HG02759 (cell line): Measurements from ENCODE around the gene CCDC124.

ENCODE experiments used
- ATAC-seq: cut with Tn5 transposase; IDR thresholded peaks from one replicate; pipeline ENCODE4 v1.9.1; 2021; ENCODE audit warnings: mild to moderate bottlenecking, moderate library complexity; ENCODE audit not compliant: unreplicated experiment

Gene CCDC124

GRCh38 chr19:17933414-17934129 is 757 bp downstream of the CCDC124 start:
- no peak for ATAC-seq

GRCh38 chr19:17936379-17936778 is 3.6 kb downstream of the CCDC124 start:
- no peak for ATAC-seq

DNA sequence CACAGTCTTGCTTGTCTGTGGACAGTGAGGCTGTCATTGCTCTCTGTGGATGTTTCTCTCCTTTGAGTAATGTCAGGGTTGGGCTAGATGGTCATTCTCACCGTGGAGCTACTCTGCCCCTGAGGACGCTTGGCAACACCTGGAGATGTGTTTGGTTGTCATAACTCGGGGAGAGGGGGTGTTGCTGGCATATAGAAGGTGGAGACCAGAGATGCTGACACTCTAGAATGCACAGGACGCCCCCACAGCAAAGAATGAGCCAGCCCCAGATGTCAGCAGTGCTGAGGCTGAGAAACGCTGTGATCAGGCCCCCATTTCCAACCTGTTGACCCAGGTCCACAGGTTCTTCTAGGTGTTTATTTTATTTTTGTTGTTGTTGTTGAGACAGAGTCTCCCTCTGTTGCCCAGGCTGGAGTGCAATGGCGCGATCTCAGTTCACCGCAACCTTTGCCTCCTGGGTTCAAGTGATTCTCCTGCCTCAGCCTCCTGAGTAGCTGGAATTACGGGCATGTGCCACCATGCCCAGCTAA is 4.6 kb downstream of the CCDC124 start:
- ATAC-seq: no peak

- ATAC-seq: peak; percentile 66
These were observed 5.5 kb downstream of the CCDC124 start for GRCh38 chr19:17938092-17938845.

GRCh38 chr19:17942181-17942580 is 9.4 kb downstream of the CCDC124 start:
- no peak for ATAC-seq

DNA sequence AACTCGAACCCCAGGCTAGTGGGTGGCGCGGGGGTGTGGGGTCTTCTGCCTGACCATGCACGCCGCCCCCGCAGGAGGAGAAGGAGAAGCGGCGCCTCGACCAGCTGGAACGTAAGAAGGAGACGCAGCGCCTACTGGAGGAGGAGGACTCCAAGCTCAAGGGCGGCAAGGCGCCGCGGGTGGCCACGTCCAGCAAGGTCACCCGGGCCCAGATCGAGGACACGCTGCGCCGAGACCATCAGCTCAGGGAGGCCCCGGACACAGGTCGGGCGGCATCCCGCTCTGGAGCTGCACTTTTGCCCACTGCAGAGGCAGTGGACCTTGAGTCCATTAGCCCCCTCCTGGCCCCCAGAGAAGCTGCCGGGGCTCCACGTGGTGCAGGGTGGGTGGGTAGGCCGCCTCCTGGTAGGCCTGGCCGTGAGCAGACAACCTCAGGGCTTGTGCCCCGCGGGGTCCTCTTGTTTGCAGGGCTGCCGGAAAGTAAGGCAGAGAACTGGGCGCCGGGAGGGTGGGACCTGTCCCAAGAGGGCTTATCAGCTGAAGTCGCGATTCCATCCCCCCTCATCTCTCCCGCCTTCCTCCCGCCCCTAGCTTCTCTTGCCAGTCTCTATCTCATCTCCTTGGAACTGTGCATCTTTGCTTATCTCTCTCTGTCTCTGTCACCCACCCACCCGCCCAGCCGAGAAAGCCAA is 9.9 kb downstream of the CCDC124 start:
- ATAC-seq: no peak

- ATAC-seq: no peak
These were observed 10.7 kb downstream of the CCDC124 start for GRCh38 chr19:17943274-17944221.

DNA sequence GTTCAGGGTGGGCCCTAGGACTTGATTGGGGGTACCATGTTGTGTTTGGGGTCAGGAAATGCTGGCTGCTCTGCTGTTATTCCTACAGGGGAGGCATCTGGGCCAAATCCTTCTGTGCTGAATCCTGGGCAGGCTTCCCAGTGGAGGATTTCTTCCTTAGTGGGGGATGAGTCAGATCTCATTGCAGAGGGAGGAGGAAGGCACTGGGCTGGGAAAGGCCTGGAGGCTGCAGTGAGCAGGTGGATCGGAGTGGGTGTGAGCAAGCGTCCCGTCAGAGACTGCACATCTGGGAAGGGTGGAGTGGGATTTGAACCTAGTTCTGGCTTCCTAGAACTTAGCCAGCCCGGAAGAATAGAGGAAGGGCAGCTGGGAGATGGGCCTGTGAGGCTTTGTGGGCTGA is 11.5 kb downstream of the CCDC124 start:
- ATAC-seq: no peak

- peak; percentile 23 for ATAC-seq
These were observed 14.4 kb downstream of the CCDC124 start for GRCh38 chr19:17946965-17947784.

DNA sequence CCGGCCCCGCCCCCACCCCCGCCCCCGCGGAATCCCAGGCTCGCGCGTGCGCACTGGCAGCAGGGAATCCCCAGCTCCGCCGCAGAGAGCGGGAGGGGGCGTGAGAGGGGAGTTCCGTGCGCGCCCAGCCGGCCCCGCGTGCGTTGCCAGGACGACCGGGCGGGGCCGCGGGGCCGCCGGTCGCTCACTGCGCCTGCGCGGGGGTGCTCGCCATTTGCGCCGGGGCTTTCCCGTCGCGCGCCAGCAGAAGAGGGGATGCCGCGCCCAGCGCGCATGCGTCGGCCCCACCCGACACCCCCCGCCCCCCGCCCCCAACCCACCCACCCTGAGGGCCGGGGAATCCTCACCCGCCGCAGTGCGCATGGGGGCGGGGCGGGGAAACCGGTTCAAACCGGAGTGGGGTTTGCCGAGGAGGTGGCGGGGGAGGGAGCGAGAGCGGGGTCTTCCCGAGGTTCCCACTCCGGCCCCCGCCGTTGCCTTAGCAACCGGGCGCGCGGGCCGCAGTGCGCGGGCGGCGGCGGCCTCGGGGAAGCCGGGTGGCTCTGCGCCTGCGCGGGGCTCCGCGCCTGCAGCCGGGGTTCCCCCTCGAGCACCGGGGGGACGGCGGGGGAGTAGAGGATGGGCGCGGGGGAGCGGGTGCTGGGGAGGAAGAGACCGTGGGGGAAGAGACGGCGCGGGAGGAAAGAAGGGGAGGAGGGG is 15.1 kb downstream of the CCDC124 start:
- peak; percentile 66 for ATAC-seq

- ATAC-seq: no peak
These were observed 15.7 kb downstream of the CCDC124 start for GRCh38 chr19:17948514-17948900.

DNA sequence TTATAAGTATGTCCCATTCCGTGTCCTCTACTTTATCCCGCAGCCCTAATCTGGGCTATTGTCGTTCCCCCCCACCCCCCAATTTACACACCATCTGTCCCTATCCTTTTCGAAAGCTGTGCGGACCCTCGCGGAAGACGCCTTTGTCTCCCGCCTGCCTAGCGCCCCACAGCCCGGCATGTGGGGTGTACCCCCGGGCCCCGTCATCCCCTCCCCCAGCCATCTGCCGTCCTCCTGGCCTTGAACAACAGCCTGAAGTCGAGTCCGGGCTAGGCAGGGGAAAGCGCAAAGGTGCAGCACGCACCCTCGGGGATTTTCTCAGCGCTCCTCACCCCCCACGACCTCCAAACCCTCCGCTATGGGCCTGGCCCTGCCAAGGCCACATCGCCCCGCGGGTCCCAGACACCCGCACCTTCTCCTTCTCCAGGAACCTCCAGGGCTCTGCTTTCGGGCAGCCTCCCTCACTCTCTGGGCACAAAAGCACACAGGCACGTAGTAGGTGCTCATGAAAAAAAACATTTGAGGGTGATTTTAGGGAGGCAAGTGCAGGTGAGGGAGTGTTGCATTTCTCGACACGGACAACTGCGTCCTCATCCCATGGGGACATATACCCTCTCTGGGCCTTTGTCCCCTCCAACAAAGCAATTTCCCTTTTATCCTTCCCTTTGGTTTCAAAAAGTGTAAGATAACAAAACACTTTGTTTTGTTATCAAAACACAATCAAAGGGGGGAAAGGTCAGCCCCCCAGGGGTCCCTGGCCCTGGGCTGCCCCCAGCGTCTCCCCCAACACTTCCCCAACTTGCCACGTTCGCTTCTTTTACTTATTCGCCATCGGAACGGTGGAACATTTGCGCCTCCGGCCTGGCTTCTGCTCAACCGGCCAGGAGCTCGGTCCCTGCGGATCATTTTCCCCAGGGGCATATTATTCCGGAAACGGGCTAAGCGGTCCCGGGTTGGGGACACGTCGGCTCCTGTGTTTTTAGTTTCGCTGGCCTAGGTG is 16.4 kb downstream of the CCDC124 start:
- no peak for ATAC-seq

GRCh38 chr19:17949956-17950309 is 17.1 kb downstream of the CCDC124 start:
- no peak for ATAC-seq

DNA sequence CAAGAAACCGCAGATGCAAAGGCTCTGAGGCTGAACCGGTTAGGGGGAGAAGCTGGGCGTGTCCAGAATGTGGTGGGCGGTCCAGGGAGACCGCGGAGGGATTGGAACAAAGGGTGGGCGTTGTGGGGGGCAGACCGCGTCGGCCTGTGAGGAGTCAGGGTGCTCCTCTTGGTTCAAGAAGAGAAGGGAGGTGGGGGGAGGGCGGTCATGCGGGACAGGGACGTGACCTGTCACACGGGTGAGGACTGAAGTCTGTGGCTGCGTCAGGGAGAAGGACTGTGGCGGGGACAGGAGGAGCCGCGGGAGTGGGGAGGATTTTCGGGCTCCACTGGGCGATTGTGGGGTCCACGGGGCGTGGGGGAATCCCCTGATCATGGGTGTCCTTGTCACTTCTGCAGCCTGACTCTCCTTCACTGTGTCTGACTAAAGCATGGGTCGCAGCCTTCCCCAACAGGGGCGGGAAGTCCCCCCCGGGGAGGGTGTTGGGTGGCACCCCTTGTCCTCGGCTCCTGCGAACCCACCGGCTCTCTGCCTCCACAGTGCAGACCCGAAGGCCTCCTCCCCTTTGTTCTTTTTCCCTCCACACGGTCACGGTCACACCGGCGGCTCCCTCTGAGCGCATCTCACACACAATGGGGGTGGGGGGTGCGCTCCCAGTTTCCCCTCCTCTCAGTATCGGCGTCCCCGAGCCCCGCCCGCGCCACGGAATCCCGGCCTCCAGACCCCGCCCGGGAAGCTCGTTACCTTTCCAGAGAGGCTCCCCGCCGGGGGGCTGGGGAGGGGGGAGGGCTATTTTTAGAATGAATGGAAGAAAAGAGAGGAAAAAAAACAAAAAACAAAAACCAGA is 17.7 kb downstream of the CCDC124 start:
- no peak for ATAC-seq

DNA sequence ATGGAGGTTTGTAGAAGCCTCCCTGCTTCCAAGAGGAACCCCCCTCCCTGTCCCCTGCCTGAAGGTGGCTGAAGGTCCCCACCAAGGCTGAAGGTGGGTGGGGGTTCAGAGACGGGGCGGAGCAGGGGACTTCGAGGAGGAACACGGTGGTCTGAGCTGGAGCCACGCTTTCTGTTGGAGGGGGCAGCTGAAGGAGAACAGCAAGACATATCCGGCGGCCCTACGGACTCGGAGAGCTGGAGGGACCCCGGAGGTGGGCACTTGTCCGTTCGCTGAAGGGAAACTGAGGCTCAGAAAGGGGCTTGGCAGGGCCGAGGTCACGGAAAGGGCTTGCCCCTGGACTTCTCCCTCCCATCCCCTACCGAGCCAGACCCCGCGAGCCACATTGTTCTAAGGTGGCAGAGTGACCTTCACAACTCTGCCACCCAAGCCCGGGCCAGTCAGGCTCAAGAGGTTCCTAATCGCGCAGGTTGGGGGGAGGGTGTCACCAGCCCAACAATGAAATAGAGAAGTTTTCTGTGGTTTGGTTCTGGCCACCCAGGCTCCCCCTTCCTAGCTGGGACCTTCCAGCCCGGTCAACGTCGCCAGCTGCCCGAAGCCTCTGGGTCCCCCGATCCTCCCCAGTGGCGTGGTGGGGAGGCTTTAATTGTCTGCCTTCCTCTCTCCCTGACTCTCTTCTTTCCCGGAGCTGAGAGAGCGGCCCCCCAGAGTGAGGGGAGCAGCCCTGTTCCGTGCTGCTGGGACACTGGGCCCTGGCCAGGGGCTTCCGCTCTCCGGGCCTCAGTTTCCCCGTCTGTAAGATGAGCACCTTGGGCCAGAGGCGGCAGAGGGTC is 18.6 kb downstream of the CCDC124 start:
- ATAC-seq: no peak
